Right lobe of liver (tissue), 4 donors: Measurements from ENCODE around the gene SCFD2.
"Not testable (repeated sequence)": the region's sequence is repeated elsewhere in the genome, so short reads cannot be mapped to it uniquely, and the experiment has no call there.

Source experiments
- POLR2A ChIP-seq: fragments of 450-650 bp; IDR thresholded peaks from one replicate; pipeline ENCODE4 v1.6.1; 2017; ENCODE audit warnings: antibody characterized with exemption, mild to moderate bottlenecking
- TF ChIP-seq, protein P1 (sequence below), 4 donors: fragments of 200-600 bp in 3 of 4; fragments of 450-650 bp in 1 of 4; IDR thresholded peaks; one replicate each; pipeline versions ENCODE4 v1.5.1 to v1.8.0; 2016 to 2022; ENCODE audit warnings: antibody characterized with exemption in 4 of 4, mild to moderate bottlenecking in 2 of 4
- donor health status: DM: no; HTN: no; CAD: no.
- donor health status: DM: no; HTN: no; CAD: no.
- donor health status: DM: no; HTN: yes; CAD: no.

DNA sequence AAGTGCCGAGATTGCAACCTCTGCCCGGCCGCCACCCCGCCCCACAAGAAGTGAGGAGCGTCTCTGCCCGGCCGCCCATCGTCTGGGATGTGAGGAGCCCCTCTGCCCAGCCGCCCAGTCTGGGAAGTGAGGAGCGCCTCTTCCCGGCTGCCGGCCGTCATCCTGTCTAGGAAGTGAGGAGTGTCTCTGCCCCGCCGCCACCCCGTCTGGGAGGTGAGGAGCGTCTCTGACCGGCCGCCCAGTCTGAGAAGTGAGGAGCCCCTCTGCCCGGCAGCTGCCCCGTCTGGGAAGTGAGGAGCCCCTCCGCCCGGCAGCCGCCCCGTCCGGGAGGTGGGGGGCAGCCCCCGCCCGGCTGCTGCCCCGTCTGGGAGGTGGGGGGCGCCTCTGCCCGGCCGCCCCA lies 226.6 kb downstream of the SCFD2 start:
- TF ChIP-seq POLR2A = not testable (repeated sequence)
- TF ChIP-seq, protein P1, sequence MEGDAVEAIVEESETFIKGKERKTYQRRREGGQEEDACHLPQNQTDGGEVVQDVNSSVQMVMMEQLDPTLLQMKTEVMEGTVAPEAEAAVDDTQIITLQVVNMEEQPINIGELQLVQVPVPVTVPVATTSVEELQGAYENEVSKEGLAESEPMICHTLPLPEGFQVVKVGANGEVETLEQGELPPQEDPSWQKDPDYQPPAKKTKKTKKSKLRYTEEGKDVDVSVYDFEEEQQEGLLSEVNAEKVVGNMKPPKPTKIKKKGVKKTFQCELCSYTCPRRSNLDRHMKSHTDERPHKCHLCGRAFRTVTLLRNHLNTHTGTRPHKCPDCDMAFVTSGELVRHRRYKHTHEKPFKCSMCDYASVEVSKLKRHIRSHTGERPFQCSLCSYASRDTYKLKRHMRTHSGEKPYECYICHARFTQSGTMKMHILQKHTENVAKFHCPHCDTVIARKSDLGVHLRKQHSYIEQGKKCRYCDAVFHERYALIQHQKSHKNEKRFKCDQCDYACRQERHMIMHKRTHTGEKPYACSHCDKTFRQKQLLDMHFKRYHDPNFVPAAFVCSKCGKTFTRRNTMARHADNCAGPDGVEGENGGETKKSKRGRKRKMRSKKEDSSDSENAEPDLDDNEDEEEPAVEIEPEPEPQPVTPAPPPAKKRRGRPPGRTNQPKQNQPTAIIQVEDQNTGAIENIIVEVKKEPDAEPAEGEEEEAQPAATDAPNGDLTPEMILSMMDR (IDR thresholded peaks at IDR 0.05) = not testable (repeated sequence)
